ENCODE data around the gene EIF1.

Gene EIF1

GRCh38 chr17:41740506-41740905 is 51.8 kb downstream of the EIF1 start:
- no peak for TF ChIP-seq GATA3 (IDR thresholded peaks at IDR 0.05; ENCODE audit: low read depth, low read length)
- TF ChIP-seq GATA2 (IDR thresholded peaks at IDR 0.05; ENCODE audit: low read depth, low read length) = no peak

GRCh38 chr17:41741709-41742108 is 53.0 kb downstream of the EIF1 start:
- no peak for TF ChIP-seq GATA3 (IDR thresholded peaks at IDR 0.05; ENCODE audit: low read depth, low read length)
- TF ChIP-seq GATA2 (IDR thresholded peaks at IDR 0.05; ENCODE audit: low read depth, low read length) = no peak

Data from SH-SY5Y (cell line).